ENCODE results near the gene MEGF6. TPM values are rescaled to one million over a fixed set of nuclear protein-coding genes. Genes with fewer than 3 reads are reported as not detected.

MEGF6 gene
- polyA plus RNA-seq, 1 donor (not counting 4 experiments of a cell fraction or from before 2014, with no cell fraction given) = 0.24 TPM

- Histone ChIP-seq H3K9me1 (ENCODE audit: control insufficient read depth, extremely low read depth, insufficient read depth, low read length) (no peaks in the 10 kb centered on the region), H3K27me3 (ENCODE audit: control insufficient read depth, extremely low read depth, insufficient read depth, low read length) (no peaks in the 10 kb centered on the region), H2AFZ (ENCODE audit: control insufficient read depth, low read length) (no peak overlapping the region), H3K4me1 (ENCODE audit: control insufficient read depth, extremely low read depth, insufficient read depth, low read length) (peaks cover 31% of the 10 kb centered on the region), H4K20me1 (ENCODE audit: control insufficient read depth, extremely low read depth, insufficient read depth, low read length) (peaks cover 4% of the 10 kb centered on the region), H3K4me3 (ENCODE audit: control insufficient read depth in 2 of 3, extremely low read depth in 1 of 3, insufficient read depth in 2 of 3, low read depth in 1 of 3, low read length in 3 of 3) (no peak overlapping the region), H3K27ac (ENCODE audit: control insufficient read depth, insufficient read depth, low read length) (no peak overlapping the region), H3K36me3 (ENCODE audit: control insufficient read depth in 2 of 2, extremely low read depth in 1 of 2, insufficient read depth in 2 of 2, low read length in 2 of 2) (peaks cover 0 to 13% of the 10 kb centered on the region in 2 experiments), H3K9me3 (ENCODE audit: control insufficient read depth, low read depth, low read length) (no peaks in the 10 kb centered on the region), H3K79me2 (ENCODE audit: control insufficient read depth, insufficient read depth, low read length) (no peaks in the 10 kb centered on the region), H3K4me2 (ENCODE audit: control insufficient read depth, extremely low read depth, insufficient read depth, low read depth, low read length) (no peak overlapping the region), H3K9ac (ENCODE audit: control insufficient read depth, extremely low read depth, insufficient read depth, low read length) (no peak overlapping the region)
- TF ChIP-seq EZH2 (IDR thresholded peaks at IDR 0.05; ENCODE audit: low read length) (no peak), CTCF (optimal IDR thresholded peaks at IDR 0.05 in 1 of 3, IDR thresholded peaks at IDR 0.05 in 1 of 3, conservative IDR thresholded peaks at IDR 0.05 in 1 of 3; ENCODE audit: extremely low read depth in 1 of 3, insufficient read depth in 2 of 3, low read length in 3 of 3) (no peak)
- no peak for FAIRE-seq
- dilution Hi-C loops (cut with MboI; ENCODE audit: extremely low pct_ligation_motif_present, low sequenced_read_pairs) = no loop called here
- no peak for DNase-seq (ENCODE audit: low read depth, low spot score)
Measured at GRCh38 chr1:3475839-3476573, 135.3 kb downstream of the MEGF6 start.

GRCh38 chr1:3474421-3474820 lies 136.9 kb downstream of the MEGF6 start:
- H4K20me1 ChIP-seq (ENCODE audit: control insufficient read depth, extremely low read depth, insufficient read depth, low read length) = peaks cover 4% of the 10 kb centered on the region
- dilution Hi-C loops (cut with MboI; ENCODE audit: extremely low pct_ligation_motif_present, low sequenced_read_pairs) = no loop called here
- DNase-seq (ENCODE audit: low read depth, low spot score) = no peak
- no peaks in the 10 kb centered on the region for H3K79me2 ChIP-seq (ENCODE audit: control insufficient read depth, insufficient read depth, low read length)
- H3K27me3 ChIP-seq (ENCODE audit: control insufficient read depth, extremely low read depth, insufficient read depth, low read length) = no peaks in the 10 kb centered on the region
- peaks cover 39% of the 10 kb centered on the region for H3K4me1 ChIP-seq (ENCODE audit: control insufficient read depth, extremely low read depth, insufficient read depth, low read length)
- H3K9me1 ChIP-seq (ENCODE audit: control insufficient read depth, extremely low read depth, insufficient read depth, low read length) = no peaks in the 10 kb centered on the region
- no peak for TF ChIP-seq EZH2 (IDR thresholded peaks at IDR 0.05; ENCODE audit: low read length)
- TF ChIP-seq CTCF (optimal IDR thresholded peaks at IDR 0.05 in 1 of 3, IDR thresholded peaks at IDR 0.05 in 1 of 3, conservative IDR thresholded peaks at IDR 0.05 in 1 of 3; ENCODE audit: extremely low read depth in 1 of 3, insufficient read depth in 2 of 3, low read length in 3 of 3) = no peak
- no peaks in the 10 kb centered on the region for H3K9me3 ChIP-seq (ENCODE audit: control insufficient read depth, low read depth, low read length)
- no peak overlapping the region for H3K27ac ChIP-seq (ENCODE audit: control insufficient read depth, insufficient read depth, low read length)
- no peak overlapping the region for H2AFZ ChIP-seq (ENCODE audit: control insufficient read depth, low read length)
- H3K4me3 ChIP-seq (ENCODE audit: control insufficient read depth in 2 of 3, extremely low read depth in 1 of 3, insufficient read depth in 2 of 3, low read depth in 1 of 3, low read length in 3 of 3) = no peak overlapping the region
- no peak for FAIRE-seq
- H3K36me3 ChIP-seq (ENCODE audit: control insufficient read depth in 2 of 2, extremely low read depth in 1 of 2, insufficient read depth in 2 of 2, low read length in 2 of 2) = peaks cover 0 to 13% of the 10 kb centered on the region in 2 experiments
- H3K9ac ChIP-seq (ENCODE audit: control insufficient read depth, extremely low read depth, insufficient read depth, low read length) = no peak overlapping the region
- no peak overlapping the region for H3K4me2 ChIP-seq (ENCODE audit: control insufficient read depth, extremely low read depth, insufficient read depth, low read depth, low read length)
